Suprapubic skin (tissue), 4 donors: ENCODE data around the gene LRRFIP1. TPM values are rescaled to one million over a fixed set of nuclear protein-coding genes. Genes with fewer than 3 reads are reported as not detected.

Experiments
- DNase-seq, 2 donors: peaks; one replicate each; pipeline ENCODE4 v3.0.0-alpha.2; 2019; ENCODE audit warnings: low spot score in 2 of 2
- H3K27ac ChIP-seq: fragments of 200-600 bp; sonication (generic); one replicate; pipeline ENCODE4 v1.5.1; 2019
- H3K27me3 ChIP-seq: fragments of 200-600 bp; sonication (generic); one replicate; pipeline ENCODE4 v1.5.1; 2019
- H3K36me3 ChIP-seq: fragments of 200-600 bp; sonication (generic); one replicate; pipeline ENCODE4 v1.5.1; 2019
- H3K4me1 ChIP-seq: fragments of 200-600 bp; sonication (generic); one replicate; pipeline ENCODE4 v1.5.1; 2019
- H3K4me3 ChIP-seq: fragments of 200-600 bp; sonication (generic); one replicate; pipeline ENCODE4 v1.5.1; 2019; ENCODE audit warnings: mild to moderate bottlenecking
- H3K9me3 ChIP-seq: fragments of 200-600 bp; sonication (generic); one replicate; pipeline ENCODE4 v1.5.1; 2019
- CTCF ChIP-seq, 2 donors: fragments of 200-600 bp in 1 of 2; fragments of 450-650 bp in 1 of 2; sonication (generic) in 1 of 2; IDR thresholded peaks; one replicate each; pipeline ENCODE4 v1.5.1; 2016 to 2019; ENCODE audit warnings: antibody characterized with exemption in 2 of 2, mild to moderate bottlenecking in 1 of 2, moderate library complexity in 1 of 2
- EP300 ChIP-seq: sonication (generic); formaldehyde crosslinking; IDR thresholded peaks from one replicate; pipeline ENCODE4 v1.6.1; 2017; ENCODE audit warnings: antibody characterized with exemption
- POLR2A ChIP-seq, 2 donors: fragments of 450-650 bp; IDR thresholded peaks; one replicate each; pipeline ENCODE4 v1.6.1; 2017; ENCODE audit warnings: antibody characterized with exemption in 2 of 2, mild to moderate bottlenecking in 2 of 2, moderate library complexity in 2 of 2
- POLR2AphosphoS5 ChIP-seq, 3 donors: sonication (generic); formaldehyde crosslinking; IDR thresholded peaks; one replicate each; pipeline ENCODE4 v1.6.1; 2017; ENCODE audit warnings: antibody characterized with exemption in 3 of 3
- WGBS: methylation state at CpG from one replicate; pipeline ENCODE4 v1.1.5; 2018; 5-methylcytosine and 5-hydroxymethylcytosine counted together
- total RNA-seq, 4 donors: library from RNA; depleted of rRNA; stranded (reverse); fragments of >200 nt; gene quantifications; one replicate each; pipeline ENCODE4 v1.1.0, GENCODE V29; 2016

Gene LRRFIP1
- total RNA-seq, 4 donors from 2014 or later, result 100 to 150 (median 109) TPM

GRCh38 chr2:237636578-237636977, 9.2 kb downstream of the LRRFIP1 start:
- no peak for TF ChIP-seq POLR2A (IDR thresholded peaks at IDR 0.05)
- TF ChIP-seq POLR2AphosphoS5 (IDR thresholded peaks at IDR 0.05), result no peak
- no peak for TF ChIP-seq CTCF (IDR thresholded peaks at IDR 0.05)
- TF ChIP-seq EP300, result no peak
- DNase-seq, result peak in 1 of 2 donors; percentile 6
- Histone ChIP-seq H3K9me3 (no peaks in the 10 kb centered on the region), H3K27me3 (no peaks in the 10 kb centered on the region), H3K4me3 (no peak overlapping the region), H3K27ac (no peak overlapping the region), H3K4me1 (no peaks in the 10 kb centered on the region), H3K36me3 (peaks cover 4% of the 10 kb centered on the region)
- WGBS, result 100% methylated on average over 1 of the region's 1 CpG

GRCh38 chr2:237637429-237638135, 10.2 kb downstream of the LRRFIP1 start:
- no peak for TF ChIP-seq POLR2AphosphoS5 (IDR thresholded peaks at IDR 0.05)
- no peak for TF ChIP-seq CTCF (IDR thresholded peaks at IDR 0.05)
- TF ChIP-seq POLR2A (IDR thresholded peaks at IDR 0.05), result no peak
- TF ChIP-seq EP300, result no peak
- no peaks in the 10 kb centered on the region for H3K4me1 ChIP-seq
- 75% methylated on average over 3 of the region's 3 CpGs for WGBS

GRCh38 chr2:237638176-237638575, 10.8 kb downstream of the LRRFIP1 start:
- Histone ChIP-seq H3K9me3 (no peaks in the 10 kb centered on the region), H3K4me1 (no peaks in the 10 kb centered on the region), H3K4me3 (no peak overlapping the region), H3K36me3 (peaks cover 4% of the 10 kb centered on the region), H3K27ac (no peak overlapping the region), H3K27me3 (no peaks in the 10 kb centered on the region)
- WGBS, result 93% methylated on average over 8 of the region's 8 CpGs
- TF ChIP-seq POLR2A (IDR thresholded peaks at IDR 0.05) (no peak), EP300 (no peak), POLR2AphosphoS5 (IDR thresholded peaks at IDR 0.05) (no peak), CTCF (IDR thresholded peaks at IDR 0.05) (no peak)
- DNase-seq, result peak in 1 of 2 donors; percentile 11

More at GRCh38 chr2:237637429-237638135, 10.2 kb downstream of the LRRFIP1 start:
- no peak for DNase-seq
- H3K27me3 ChIP-seq, result no peaks in the 10 kb centered on the region
- H3K27ac ChIP-seq, result no peak overlapping the region
- no peaks in the 10 kb centered on the region for H3K9me3 ChIP-seq
- peaks cover 4% of the 10 kb centered on the region for H3K36me3 ChIP-seq
- no peak overlapping the region for H3K4me3 ChIP-seq

GRCh38 chr2:237639052-237639835, 11.9 kb downstream of the LRRFIP1 start:
- WGBS, result 81% methylated on average over 11 of the region's 11 CpGs

More at GRCh38 chr2:237639052-237639835, 11.9 kb downstream of the LRRFIP1 start:
- Histone ChIP-seq H3K36me3 (peaks cover 4% of the 10 kb centered on the region), H3K4me3 (no peak overlapping the region), H3K27ac (no peak overlapping the region), H3K9me3 (no peaks in the 10 kb centered on the region), H3K27me3 (no peaks in the 10 kb centered on the region), H3K4me1 (no peaks in the 10 kb centered on the region)
- no peak for TF ChIP-seq EP300
- TF ChIP-seq POLR2A (IDR thresholded peaks at IDR 0.05), result no peak
- no peak for TF ChIP-seq POLR2AphosphoS5 (IDR thresholded peaks at IDR 0.05)
- no peak for TF ChIP-seq CTCF (IDR thresholded peaks at IDR 0.05)
- DNase-seq, result peak in 1 of 2 donors; percentile 49
